Activated naive CD4-positive, alpha-beta T cell treated with anti-CD3 and anti-CD28 coated beads for 36 hours (primary cell): ENCODE measurements around the gene NSG2. TPM values are rescaled to one million over a fixed set of nuclear protein-coding genes. Genes with fewer than 3 reads are reported as not detected.
"Not testable (repeated sequence)": the region's sequence is repeated elsewhere in the genome, so short reads cannot be mapped to it uniquely, and the experiment has no call there.

Experiments
- CTCF ChIA-PET: fragments of 350-600 bp; sonication (Branson Sonifier 250); formaldehyde crosslinking; loops from one replicate; lab custom pipeline; 2021; ENCODE audit warnings: antibody characterized with exemption; lab: Charles Lee
- DNase-seq: peaks from one replicate; pipeline ENCODE4 v3.0.0-alpha.2; 2020
- H3K27ac Mint-ChIP-seq: one replicate; pipeline ENCODE4 v1.8.0; 2021; ENCODE audit warnings: mild to moderate bottlenecking, mixed read lengths
- H3K27me3 Mint-ChIP-seq: one replicate; pipeline ENCODE4 v1.8.0; 2021; ENCODE audit warnings: low read depth, mixed read lengths
- H3K36me3 Mint-ChIP-seq: one replicate; pipeline ENCODE4 v1.8.0; 2021; ENCODE audit warnings: low read depth, mixed read lengths
- H3K4me1 Mint-ChIP-seq: one replicate; pipeline ENCODE4 v1.8.0; 2021; ENCODE audit warnings: low read depth, mixed read lengths
- H3K4me3 Mint-ChIP-seq: one replicate; pipeline ENCODE4 v1.8.0; 2021; ENCODE audit warnings: mild to moderate bottlenecking, moderate library complexity, mixed read lengths
- H3K9me3 Mint-ChIP-seq: one replicate; pipeline ENCODE4 v1.8.0; 2021; ENCODE audit warnings: mixed read lengths
- intact Hi-C: fragments of 100-400 bp; cut with micrococcal nuclease; formaldehyde crosslinking; loops from one replicate; pipeline ENCODE4 v1.15.1; 2023
- total RNA-seq, 2 experiments: library from RNA; stranded (reverse); gene quantifications; one replicate each; pipeline ENCODE4 v1.2.3, GENCODE V29; 2021

NSG2 gene
- total RNA-seq, 2 experiments from 2014 or later: not detected

DNA sequence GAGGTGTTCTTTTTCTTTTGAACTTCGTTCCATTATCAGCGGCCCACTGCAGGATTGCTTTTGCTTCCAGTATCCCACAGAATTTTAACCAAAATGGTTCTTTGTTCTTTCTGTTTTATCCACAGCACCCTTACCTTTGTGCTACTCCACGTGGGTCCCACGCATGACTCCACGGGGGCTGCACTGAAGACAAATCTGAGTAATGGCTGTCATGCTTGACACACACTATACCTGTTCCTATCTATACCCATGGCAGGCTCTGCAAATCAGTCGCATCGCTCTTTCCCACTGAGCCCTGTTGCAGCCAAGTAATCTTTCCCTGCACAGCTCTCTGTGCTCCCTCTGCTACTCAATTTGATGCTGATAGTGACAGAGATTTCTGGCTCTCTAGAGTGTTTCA, 69.7 kb downstream of the NSG2 start:
- CTCF ChIA-PET: no interaction called here
- H3K9me3 Mint-ChIP-seq: no peaks in the 10 kb centered on the region
- no peaks in the 10 kb centered on the region for H3K36me3 Mint-ChIP-seq
- peaks cover 6% of the 10 kb centered on the region for H3K27me3 Mint-ChIP-seq
- intact Hi-C loops: no loop called here
- H3K27ac Mint-ChIP-seq: no peak overlapping the region
- no peaks in the 10 kb centered on the region for H3K4me1 Mint-ChIP-seq
- H3K4me3 Mint-ChIP-seq: no peak overlapping the region
- no peak for DNase-seq

DNA sequence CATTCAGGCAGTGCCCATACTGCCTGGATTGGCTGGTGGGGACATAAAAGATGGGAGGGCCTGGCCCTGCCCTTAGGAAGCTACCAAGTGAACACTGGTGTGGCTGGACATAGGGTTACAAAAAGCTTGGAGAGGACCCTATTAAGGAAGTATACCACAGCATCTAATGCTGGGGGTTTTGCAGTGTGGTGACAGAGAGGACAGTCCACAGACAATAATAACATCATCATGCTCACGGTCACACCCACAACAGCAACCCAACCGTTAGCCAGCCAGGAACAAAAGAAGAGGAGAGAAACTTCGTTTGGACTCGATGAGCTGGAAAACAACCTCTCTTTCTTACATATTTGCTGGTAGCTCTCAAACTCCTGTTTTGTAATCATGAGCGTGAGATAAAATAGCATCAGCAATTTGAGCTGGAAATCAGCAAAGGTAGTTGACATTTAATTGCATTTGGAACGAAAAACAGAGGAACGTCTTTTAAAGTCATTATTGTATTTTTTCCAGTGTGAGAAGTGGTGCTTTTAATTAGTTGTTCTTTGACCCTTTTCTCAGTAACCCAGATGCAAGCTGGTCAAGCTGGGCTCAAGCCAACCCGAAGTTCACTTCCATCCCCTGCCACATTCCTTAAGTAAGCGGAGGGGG, 73.4 kb downstream of the NSG2 start:
- no peaks in the 10 kb centered on the region for H3K36me3 Mint-ChIP-seq
- no peak for DNase-seq
- intact Hi-C loops: no loop called here
- no peak overlapping the region for H3K4me3 Mint-ChIP-seq
- H3K4me1 Mint-ChIP-seq: no peaks in the 10 kb centered on the region
- no peaks in the 10 kb centered on the region for H3K9me3 Mint-ChIP-seq
- peaks cover 6% of the 10 kb centered on the region for H3K27me3 Mint-ChIP-seq
- CTCF ChIA-PET: no interaction called here
- H3K27ac Mint-ChIP-seq: no peak overlapping the region

DNA sequence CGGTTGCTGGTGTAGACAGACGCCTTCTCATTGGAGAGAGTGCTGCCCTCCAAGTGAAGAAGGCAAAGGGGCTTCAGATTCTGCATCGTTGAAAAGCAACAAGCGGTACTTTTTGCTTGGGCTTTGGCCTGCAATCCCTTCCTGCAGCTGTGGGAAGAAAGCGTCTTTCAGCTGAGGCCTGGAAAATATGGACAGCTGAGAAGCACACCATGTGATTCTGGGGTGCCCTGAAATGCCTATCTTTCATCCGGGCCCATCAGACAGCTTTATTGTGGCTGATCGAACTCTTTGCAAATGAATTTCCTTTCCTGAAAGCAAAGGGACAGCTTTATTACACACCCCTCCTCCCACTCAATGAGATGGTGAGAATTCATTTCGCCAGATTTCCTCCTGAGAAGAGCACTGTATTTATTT, 74.0 kb downstream of the NSG2 start:
- Mint-ChIP-seq H3K27ac (no peak overlapping the region), H3K27me3 (peaks cover 6% of the 10 kb centered on the region), H3K9me3 (no peaks in the 10 kb centered on the region), H3K4me3 (no peak overlapping the region), H3K4me1 (no peaks in the 10 kb centered on the region), H3K36me3 (no peaks in the 10 kb centered on the region)
- DNase-seq: no peak
- intact Hi-C loops: no loop called here
- CTCF ChIA-PET: no interaction called here

GRCh38 chr5:174120401-174121005, 75.0 kb downstream of the NSG2 start:
- Mint-ChIP-seq H3K27me3 (peaks cover under 1% of the 10 kb centered on the region), H3K36me3 (no peaks in the 10 kb centered on the region), H3K9me3 (peaks cover 2% of the 10 kb centered on the region), H3K4me3 (no peak overlapping the region), H3K4me1 (no peaks in the 10 kb centered on the region), H3K27ac (no peak overlapping the region)
- intact Hi-C loops: no loop called here
- DNase-seq: no peak
- CTCF ChIA-PET: no interaction called here

- no peaks in the 10 kb centered on the region for H3K4me1 Mint-ChIP-seq
- DNase-seq: no peak
- no peaks in the 10 kb centered on the region for H3K9me3 Mint-ChIP-seq
- intact Hi-C loops: no loop called here
- no peak overlapping the region for H3K27ac Mint-ChIP-seq
- CTCF ChIA-PET: no interaction called here
- H3K36me3 Mint-ChIP-seq: no peaks in the 10 kb centered on the region
- no peak overlapping the region for H3K4me3 Mint-ChIP-seq
- no peaks in the 10 kb centered on the region for H3K27me3 Mint-ChIP-seq
Measured at GRCh38 chr5:174134545-174134944, 89.0 kb downstream of the NSG2 start.

DNA sequence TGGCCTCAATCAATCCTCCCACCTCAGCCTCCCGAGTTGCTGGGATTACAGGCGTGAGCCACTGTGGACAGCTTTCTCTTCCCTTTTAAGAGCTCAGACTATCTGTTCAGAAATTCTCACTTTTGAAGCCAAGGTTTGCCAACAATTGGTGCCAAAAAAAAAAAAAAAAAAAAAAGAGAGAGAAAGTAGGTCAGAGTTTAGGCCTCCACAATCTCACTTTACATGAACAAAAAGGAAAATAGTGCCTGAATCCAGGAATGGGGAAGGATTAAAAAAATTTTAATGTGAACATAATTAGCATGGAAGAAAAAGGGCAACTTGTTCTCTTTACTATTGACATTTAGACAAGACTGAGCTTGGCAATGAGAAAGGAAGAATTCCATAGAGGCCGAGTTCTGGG, 94.1 kb downstream of the NSG2 start:
- H3K27me3 Mint-ChIP-seq: no peaks in the 10 kb centered on the region
- intact Hi-C loops: no loop called here
- H3K4me3 Mint-ChIP-seq: no peak overlapping the region
- no peaks in the 10 kb centered on the region for H3K36me3 Mint-ChIP-seq
- DNase-seq: no peak
- H3K27ac Mint-ChIP-seq: no peak overlapping the region
- H3K4me1 Mint-ChIP-seq: no peaks in the 10 kb centered on the region
- H3K9me3 Mint-ChIP-seq: no peaks in the 10 kb centered on the region
- CTCF ChIA-PET: no interaction called here

DNA sequence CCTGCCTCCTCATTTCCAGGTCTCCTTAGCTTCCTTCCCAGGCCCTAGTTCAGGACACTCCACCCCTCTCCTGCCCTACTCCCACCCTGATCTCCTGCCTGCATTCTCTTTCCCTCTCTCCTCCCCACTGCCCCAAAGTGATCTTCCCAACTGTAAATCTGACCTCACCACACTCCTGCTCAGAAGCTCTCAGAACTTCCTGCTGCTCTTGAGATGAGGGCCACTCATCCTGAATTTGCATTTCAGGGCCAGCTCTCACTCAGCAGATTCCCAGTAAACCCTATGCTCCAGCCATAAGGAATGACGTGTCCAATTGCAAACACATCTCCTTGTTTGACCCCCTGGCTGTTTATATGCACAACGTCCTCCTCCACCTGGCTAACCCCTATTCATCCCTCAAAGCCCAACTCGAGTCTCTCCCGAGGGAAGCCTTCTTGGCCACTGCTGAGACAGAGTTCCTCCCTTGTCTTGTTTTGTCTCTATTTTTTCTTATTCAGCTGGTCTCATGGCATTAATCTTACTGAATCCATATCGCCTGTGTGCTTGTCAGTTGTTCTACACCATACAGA, 95.0 kb downstream of the NSG2 start:
- intact Hi-C loops: no loop called here
- DNase-seq: no peak
- H3K27ac Mint-ChIP-seq: no peak overlapping the region

DNA sequence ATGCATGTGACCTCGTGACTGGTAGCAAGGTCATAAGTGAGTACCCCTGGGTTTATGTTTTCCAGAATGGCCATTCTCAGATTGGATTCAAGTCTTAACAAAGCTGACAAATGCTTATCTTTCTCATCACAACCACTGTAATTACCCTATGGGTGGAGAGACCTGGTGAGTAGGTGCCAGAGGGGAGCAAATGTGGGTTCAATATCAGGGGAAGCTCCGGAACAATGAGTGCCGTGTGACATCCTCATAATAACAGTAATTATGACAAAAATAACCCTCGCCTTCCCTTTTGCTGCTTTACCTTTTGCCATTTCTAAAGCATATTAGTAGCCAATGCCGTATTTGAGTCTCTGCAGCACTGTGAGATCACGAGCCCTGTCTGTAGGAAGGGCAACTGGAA, 95.9 kb downstream of the NSG2 start:
- Mint-ChIP-seq H3K27me3 (peaks cover 1% of the 10 kb centered on the region), H3K4me3 (no peak overlapping the region), H3K36me3 (no peaks in the 10 kb centered on the region), H3K4me1 (peaks cover 4% of the 10 kb centered on the region), H3K27ac (no peak overlapping the region), H3K9me3 (no peaks in the 10 kb centered on the region)
- CTCF ChIA-PET: no interaction called here
- intact Hi-C loops: no loop called here
- DNase-seq: no peak

More for the DNA sequence above, 95.0 kb downstream of the NSG2 start:
- no peaks in the 10 kb centered on the region for H3K27me3 Mint-ChIP-seq
- H3K4me1 Mint-ChIP-seq: no peaks in the 10 kb centered on the region
- CTCF ChIA-PET: no interaction called here
- no peak overlapping the region for H3K4me3 Mint-ChIP-seq
- H3K9me3 Mint-ChIP-seq: no peaks in the 10 kb centered on the region
- H3K36me3 Mint-ChIP-seq: no peaks in the 10 kb centered on the region

DNA sequence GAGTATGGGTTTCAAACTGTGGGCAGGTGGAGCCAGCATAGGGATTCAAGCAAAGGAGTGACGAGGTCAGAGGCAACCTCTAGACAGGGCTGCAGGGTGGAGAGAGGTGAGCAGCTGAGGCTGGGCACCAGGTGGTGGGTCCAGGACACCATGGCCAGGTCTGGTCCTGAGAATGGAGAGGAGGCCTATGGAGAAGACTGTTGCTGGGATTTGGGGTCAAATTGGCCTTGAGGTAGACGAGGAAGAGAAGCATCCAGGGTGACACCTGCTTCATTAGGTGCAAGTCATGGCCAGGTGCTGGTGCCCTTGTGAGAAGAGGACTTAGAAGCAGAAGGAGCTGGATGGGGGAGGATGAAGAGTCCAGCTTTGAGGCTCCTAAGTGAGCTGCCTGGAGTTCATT, 99.6 kb downstream of the NSG2 start:
- H3K27me3 Mint-ChIP-seq: peaks cover 9% of the 10 kb centered on the region
- peaks cover 4% of the 10 kb centered on the region for H3K4me1 Mint-ChIP-seq
- intact Hi-C loops: no loop called here

GRCh38 chr5:174145821-174146220, 100.3 kb downstream of the NSG2 start:
- H3K27me3 Mint-ChIP-seq: peaks cover 13% of the 10 kb centered on the region
- H3K4me1 Mint-ChIP-seq: peaks cover 4% of the 10 kb centered on the region
- H3K27ac Mint-ChIP-seq: no peak overlapping the region
- no peaks in the 10 kb centered on the region for H3K9me3 Mint-ChIP-seq
- intact Hi-C loops: no loop called here
- no peak overlapping the region for H3K4me3 Mint-ChIP-seq
- no peaks in the 10 kb centered on the region for H3K36me3 Mint-ChIP-seq
- CTCF ChIA-PET: no interaction called here
- peak; percentile 78 for DNase-seq

More for the DNA sequence above, 99.6 kb downstream of the NSG2 start:
- H3K36me3 Mint-ChIP-seq: no peaks in the 10 kb centered on the region
- no peak overlapping the region for H3K4me3 Mint-ChIP-seq
- H3K27ac Mint-ChIP-seq: peak overlapping the region; percentile 32
- no peaks in the 10 kb centered on the region for H3K9me3 Mint-ChIP-seq
- CTCF ChIA-PET: no interaction called here
- DNase-seq: no peak

DNA sequence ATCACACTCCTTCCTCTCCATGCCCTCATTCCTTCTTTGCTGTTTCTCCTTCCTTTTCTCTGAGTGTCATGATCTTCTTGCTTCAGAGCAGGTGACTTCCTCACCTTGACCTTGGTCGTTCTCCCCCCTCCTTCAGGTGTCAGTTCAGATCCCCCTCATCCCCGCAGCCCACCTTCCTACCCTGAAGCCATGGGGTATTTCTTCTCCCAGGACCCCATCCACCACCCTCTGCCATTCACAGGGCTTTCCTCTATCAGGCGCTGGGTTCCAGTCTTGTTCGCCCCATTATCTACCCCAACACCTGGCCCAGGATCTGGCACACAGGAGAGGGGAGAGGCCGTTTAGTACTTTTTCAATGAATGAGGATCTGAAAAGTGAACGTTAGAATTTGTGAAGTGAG, 101.0 kb downstream of the NSG2 start:
- no peak overlapping the region for H3K27ac Mint-ChIP-seq
- intact Hi-C loops: no loop called here

GRCh38 chr5:174147012-174147411, 101.5 kb downstream of the NSG2 start:
- H3K27ac Mint-ChIP-seq, DNase-seq, H3K9me3 Mint-ChIP-seq, CTCF ChIA-PET, H3K4me1 Mint-ChIP-seq, H3K4me3 Mint-ChIP-seq, intact Hi-C loops, H3K36me3 Mint-ChIP-seq: not testable (repeated sequence)
- peaks cover 13% of the 10 kb centered on the region for H3K27me3 Mint-ChIP-seq

More for the DNA sequence above, 101.0 kb downstream of the NSG2 start:
- no peak for DNase-seq
- CTCF ChIA-PET: no interaction called here
- Mint-ChIP-seq H3K9me3 (no peaks in the 10 kb centered on the region), H3K27me3 (peaks cover 13% of the 10 kb centered on the region), H3K36me3 (no peaks in the 10 kb centered on the region), H3K4me1 (peaks cover 4% of the 10 kb centered on the region), H3K4me3 (no peak overlapping the region)

GRCh38 chr5:174147551-174147950, 102.0 kb downstream of the NSG2 start:
- intact Hi-C loops: no loop called here
- Mint-ChIP-seq H3K27ac (no peak overlapping the region), H3K9me3 (no peaks in the 10 kb centered on the region), H3K27me3 (peaks cover 13% of the 10 kb centered on the region), H3K4me3 (no peak overlapping the region), H3K4me1 (peaks cover 4% of the 10 kb centered on the region), H3K36me3 (no peaks in the 10 kb centered on the region)
- no peak for DNase-seq
- CTCF ChIA-PET: no interaction called here
